ENCODE measurements around the gene ILK.

The ILK gene

GRCh38 chr11:6648501-6648900 is 44.9 kb downstream of the ILK start:
- DNase-seq (ENCODE audit: extremely low spot score) = no peak

GRCh38 chr11:6650104-6650503 is 46.5 kb downstream of the ILK start:
- TF ChIP-seq CTCF (IDR thresholded peaks at IDR 0.05; ENCODE audit: control extremely low read depth, extremely low read depth, low read depth, missing control alignments) = no peak
- POLR2A ChIA-PET = no interaction called here
- CTCF ChIA-PET = interaction anchor here (1.0 to 5.6 kb wide), 7 partner anchors 9 to 31 kb away, joined by 3 to 31 read pairs (median 6); partner anchors contain the start of gene TPP1
- DNase-seq (ENCODE audit: extremely low spot score) = no peak

More at GRCh38 chr11:6648501-6648900, 44.9 kb downstream of the ILK start:
- ChIA-PET POLR2A (no interaction called here), CTCF (interaction anchor here (1.2 to 5.6 kb wide), 6 partner anchors 11 to 44 kb away, joined by 3 to 31 read pairs (median 7); partner anchors contain the start of gene MRPL17)
- no peak for TF ChIP-seq CTCF (IDR thresholded peaks at IDR 0.05; ENCODE audit: control extremely low read depth, extremely low read depth, low read depth, missing control alignments)

GRCh38 chr11:6650980-6651379 is 47.4 kb downstream of the ILK start:
- ChIA-PET CTCF (no interaction called here), POLR2A (no interaction called here)
- DNase-seq (ENCODE audit: extremely low spot score) = no peak
- no peak for TF ChIP-seq CTCF (IDR thresholded peaks at IDR 0.05; ENCODE audit: control extremely low read depth, extremely low read depth, low read depth, missing control alignments)

- no peak for DNase-seq (ENCODE audit: extremely low spot score)
- ChIA-PET POLR2A (interaction anchor here (0.6 kb wide), 1 partner anchor 55 kb away, joined by 4 read pairs; no protein-coding TSS in a partner anchor), CTCF (interaction anchor here (1.5 kb wide), 1 partner anchor 16 kb away, joined by 5 read pairs; no protein-coding TSS in a partner anchor)
- no peak for TF ChIP-seq CTCF (IDR thresholded peaks at IDR 0.05; ENCODE audit: control extremely low read depth, extremely low read depth, low read depth, missing control alignments)
Measured at GRCh38 chr11:6652182-6652581, 48.6 kb downstream of the ILK start.

GRCh38 chr11:6653097-6653496 is 49.5 kb downstream of the ILK start:
- ChIA-PET POLR2A (no interaction called here), CTCF (interaction anchor here (1.5 kb wide), 1 partner anchor 15 kb away, joined by 5 read pairs; no protein-coding TSS in a partner anchor)
- TF ChIP-seq CTCF (IDR thresholded peaks at IDR 0.05; ENCODE audit: control extremely low read depth, extremely low read depth, low read depth, missing control alignments) = no peak
- DNase-seq (ENCODE audit: extremely low spot score) = no peak

- POLR2A ChIA-PET = no interaction called here
- no peak for DNase-seq (ENCODE audit: extremely low spot score)
- CTCF ChIA-PET = interaction anchor here (0.8 kb wide), 1 partner anchor 14 kb away, joined by 3 read pairs; no protein-coding TSS in a partner anchor
- no peak for TF ChIP-seq CTCF (IDR thresholded peaks at IDR 0.05; ENCODE audit: control extremely low read depth, extremely low read depth, low read depth, missing control alignments)
Measured at GRCh38 chr11:6653656-6654055, 50.1 kb downstream of the ILK start.
